Measurements from ENCODE around the gene C1QTNF9B. TPM values are rescaled to one million over a fixed set of nuclear protein-coding genes. Genes with fewer than 3 reads are reported as not detected.
A peak's percentile ranks its signal among the peaks of the same experiment; 100 is the strongest.
"Not testable (repeated sequence)": the region's sequence is repeated elsewhere in the genome, so short reads cannot be mapped to it uniquely, and the experiment has no call there.

Gene C1QTNF9B
- polyA plus RNA-seq, 4 donors: 0.50 to 0.72 (median 0.61) TPM

- DNase-seq (ENCODE audit: low read depth in 4 of 4, low spot score in 3 of 4): no peak
Measured at GRCh38 chr13:23898101-23898500, 799 bp upstream of the C1QTNF9B start.

- DNase-seq (ENCODE audit: low read depth in 4 of 4, low spot score in 3 of 4): not testable (repeated sequence)
Measured at GRCh38 chr13:23894746-23895145, 2.6 kb downstream of the C1QTNF9B start.

- DNase-seq (ENCODE audit: low read depth in 4 of 4, low spot score in 3 of 4): not testable (repeated sequence)
Measured at GRCh38 chr13:23893791-23894190, 3.5 kb downstream of the C1QTNF9B start.

DNA sequence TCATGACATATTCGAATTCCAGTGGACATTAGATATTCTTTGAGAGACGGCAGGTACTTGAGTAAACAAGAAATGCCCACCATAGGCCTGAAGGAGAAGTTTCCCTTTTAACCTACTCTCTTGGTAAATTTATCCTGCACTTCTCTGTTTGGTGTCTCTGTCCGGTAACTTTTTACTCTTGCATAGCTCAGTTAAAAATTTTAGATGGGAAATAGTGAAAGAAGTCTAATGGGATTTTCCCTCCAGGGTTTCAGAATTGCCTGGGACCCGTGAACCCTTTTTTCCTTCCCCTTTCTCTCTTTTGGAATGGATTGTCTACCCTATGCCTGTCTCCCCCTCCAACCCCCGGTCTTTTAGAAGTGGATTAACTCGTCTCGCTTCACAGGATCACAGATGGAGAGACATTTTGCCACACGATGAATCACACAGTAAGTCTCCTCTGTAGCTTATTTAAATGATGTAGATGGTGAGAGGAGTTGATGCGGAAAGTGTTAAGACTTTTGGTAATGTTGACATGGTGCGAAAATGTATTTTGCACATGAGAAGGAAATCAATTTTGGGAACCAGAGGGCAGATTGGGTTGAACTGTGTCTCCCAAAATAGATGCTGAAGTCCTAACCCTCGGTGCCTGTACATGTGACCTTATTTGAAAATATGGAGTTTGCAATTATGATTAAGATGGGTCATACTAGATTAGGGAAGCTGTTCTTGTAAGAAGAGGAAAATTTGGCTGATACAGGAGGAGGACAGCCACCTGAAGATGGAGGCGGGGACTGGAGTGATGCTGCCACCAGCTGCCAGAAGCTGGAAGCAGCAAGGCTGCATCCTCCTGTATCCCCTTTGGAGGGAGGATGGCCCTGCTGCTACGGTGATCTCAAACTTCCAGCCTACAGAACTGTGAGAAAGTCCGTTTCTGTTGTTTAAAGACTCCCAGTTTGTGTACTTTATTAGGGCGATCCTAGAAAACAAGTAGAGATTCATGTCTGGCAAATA is 7.4 kb downstream of the C1QTNF9B start:
- no peak for DNase-seq (ENCODE audit: low read depth in 4 of 4, low spot score in 3 of 4)

GRCh38 chr13:23888658-23889614 is 8.4 kb downstream of the C1QTNF9B start, which contains the start of gene MIPEP:
TSS of gene MIPEP (minus strand) at chr13:23889400. CDS start at chr13:23889320, 80 bp downstream.
- DNase-seq (ENCODE audit: low read depth in 4 of 4, low spot score in 3 of 4): peak; percentile 86 to 93 (median 88)

DNA sequence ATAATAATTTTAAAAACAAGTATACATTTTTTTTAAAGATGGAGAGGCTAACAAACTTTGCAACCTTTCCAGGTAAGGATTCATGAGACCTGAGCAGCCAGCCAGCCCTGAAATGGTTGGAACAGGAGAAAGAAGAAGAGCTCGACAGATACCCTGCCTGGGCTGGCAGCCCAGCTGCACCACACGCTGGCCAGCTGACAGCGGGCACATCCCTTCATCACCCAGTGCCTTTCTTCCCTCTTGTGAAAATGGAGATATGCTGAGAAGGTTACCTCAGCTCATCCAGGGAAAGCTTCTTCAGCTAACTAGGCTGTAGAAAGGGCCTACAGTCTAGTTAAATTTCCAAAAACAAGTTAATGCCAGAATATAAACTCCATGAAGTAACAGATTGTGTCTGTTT is 12.9 kb downstream of the C1QTNF9B start:
- not testable (repeated sequence) for DNase-seq (ENCODE audit: low read depth in 4 of 4, low spot score in 3 of 4)

DNA sequence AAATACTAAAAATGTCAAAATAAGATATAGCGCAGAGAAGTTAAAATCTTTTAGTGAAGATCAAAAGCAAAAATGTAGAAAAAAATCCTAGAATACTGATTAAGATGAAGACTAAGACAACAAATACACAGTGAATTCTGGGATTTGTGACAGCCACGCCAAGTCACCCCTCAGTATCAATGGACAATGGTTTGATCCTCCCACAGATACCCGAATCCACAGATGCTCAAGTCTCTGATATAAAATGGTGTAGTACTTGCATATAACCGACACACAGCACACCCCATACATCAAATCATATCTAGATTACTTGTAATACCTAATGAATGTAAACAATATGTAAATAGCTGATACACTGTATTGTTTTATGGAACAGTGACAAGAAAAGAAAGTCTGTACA is 14.0 kb downstream of the C1QTNF9B start:
- no peak for DNase-seq (ENCODE audit: low read depth in 4 of 4, low spot score in 3 of 4)

GRCh38 chr13:23881402-23881800 is 15.9 kb downstream of the C1QTNF9B start:
- not testable (repeated sequence) for DNase-seq (ENCODE audit: low read depth in 4 of 4, low spot score in 3 of 4)

DNA sequence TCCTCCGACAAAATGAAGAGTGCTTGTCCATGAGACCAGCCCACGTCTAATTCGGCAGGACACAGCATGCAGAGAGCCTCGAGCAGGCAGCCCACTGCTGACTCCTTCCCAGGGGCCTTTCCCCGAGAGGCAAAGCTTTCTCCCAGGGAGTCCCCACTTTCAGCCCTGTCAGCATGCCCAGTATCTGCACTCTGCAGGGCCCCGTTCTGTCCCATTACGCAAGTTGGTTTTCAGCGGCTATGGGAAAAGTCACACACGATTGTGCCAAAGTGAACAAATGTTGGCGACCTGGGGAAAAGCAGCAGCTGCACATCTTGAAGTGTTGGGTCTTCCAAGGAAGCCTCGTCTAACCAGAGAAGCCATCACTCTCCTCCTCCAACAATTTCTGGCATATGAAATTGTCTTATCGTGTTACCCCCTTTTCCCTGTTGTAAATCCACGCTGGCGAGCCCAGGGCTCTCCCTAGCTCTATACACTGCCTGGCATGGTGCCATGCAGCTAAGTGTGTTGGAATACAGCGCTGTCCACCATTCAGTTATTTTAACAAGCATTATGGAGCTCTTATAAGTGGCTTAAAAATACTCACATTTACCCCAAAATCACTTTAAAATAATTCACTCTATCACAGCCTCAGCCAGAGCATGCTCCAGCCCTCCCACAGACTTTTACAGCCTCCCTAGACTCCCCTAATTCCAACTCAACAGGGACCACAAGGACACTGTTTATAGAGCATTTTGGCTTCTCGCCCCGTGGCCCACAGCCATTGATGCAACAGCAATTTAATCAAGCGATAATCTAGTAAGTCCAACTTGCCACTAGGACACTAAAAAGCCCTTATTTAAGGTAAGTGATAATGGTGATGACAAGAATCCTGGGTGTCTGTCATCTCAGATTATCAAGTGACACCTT is 16.6 kb downstream of the C1QTNF9B start:
- DNase-seq (ENCODE audit: low read depth in 4 of 4, low spot score in 3 of 4): not testable (repeated sequence)

- no peak for DNase-seq (ENCODE audit: low read depth in 4 of 4, low spot score in 3 of 4)
Measured at GRCh38 chr13:23877286-23877685, 20.0 kb downstream of the C1QTNF9B start.

- no peak for DNase-seq (ENCODE audit: low read depth in 4 of 4, low spot score in 3 of 4)
Measured at GRCh38 chr13:23876265-23876664, 21.0 kb downstream of the C1QTNF9B start.

GRCh38 chr13:23871616-23872220 is 25.6 kb downstream of the C1QTNF9B start:
- peak in 1 of 4 donors; percentile 32 for DNase-seq (ENCODE audit: low read depth in 4 of 4, low spot score in 3 of 4)

DNA sequence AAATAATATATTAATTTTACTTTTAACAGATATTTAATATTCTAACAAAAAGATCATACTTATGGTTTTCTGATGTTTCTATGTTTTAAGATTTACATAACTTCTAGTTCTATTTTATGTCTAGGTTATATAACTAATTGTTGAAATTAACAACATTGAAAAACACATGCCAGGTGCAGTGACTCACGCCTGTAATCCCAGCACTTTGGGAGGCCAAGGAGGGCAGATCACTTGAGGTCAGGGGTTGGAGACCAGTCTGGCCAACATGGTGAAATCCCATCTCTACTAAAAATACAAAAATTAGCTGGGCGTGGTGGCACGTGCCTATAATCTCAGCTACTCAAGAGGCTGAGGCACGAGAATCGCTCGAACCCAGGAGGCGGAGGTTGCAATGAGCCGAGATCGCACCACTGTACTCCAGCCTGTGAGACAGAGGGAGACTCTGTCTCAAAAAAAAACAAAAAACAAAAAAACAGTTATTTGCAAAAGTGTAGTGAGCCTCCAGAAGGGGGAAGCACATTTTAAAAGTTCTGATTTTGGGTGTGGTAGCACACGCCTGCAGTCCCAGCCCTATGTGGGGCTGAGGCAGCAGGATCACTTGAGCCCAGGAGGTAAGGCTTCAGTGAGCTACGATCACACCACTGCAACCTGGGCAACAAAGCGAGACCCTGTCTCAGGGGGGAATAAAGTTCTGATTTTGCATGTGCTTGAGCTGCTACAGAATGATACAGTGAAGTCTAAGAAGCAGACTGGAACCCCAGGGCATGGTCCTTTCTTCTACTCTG is 26.8 kb downstream of the C1QTNF9B start:
- DNase-seq (ENCODE audit: low read depth in 4 of 4, low spot score in 3 of 4): no peak

DNA sequence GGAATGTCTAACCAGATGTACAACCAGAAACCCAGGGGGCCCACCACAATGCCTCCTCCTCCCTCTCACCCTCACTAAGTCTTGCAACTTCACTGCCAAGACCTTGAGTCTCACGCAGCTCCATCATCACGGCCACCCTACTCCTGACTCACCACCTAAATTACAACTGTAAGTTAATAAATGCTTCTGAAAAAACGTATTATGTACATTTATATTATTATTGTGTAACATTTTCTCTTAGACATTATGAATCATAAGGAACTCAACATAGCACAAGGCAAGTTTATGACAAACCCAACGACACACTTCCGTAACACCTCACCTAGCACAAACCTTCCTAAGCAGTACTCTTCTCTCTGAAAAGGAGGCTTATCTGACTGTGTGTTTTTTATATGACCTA is 28.8 kb downstream of the C1QTNF9B start:
- DNase-seq (ENCODE audit: low read depth in 4 of 4, low spot score in 3 of 4): no peak

- DNase-seq (ENCODE audit: low read depth in 4 of 4, low spot score in 3 of 4): no peak
Measured at GRCh38 chr13:23867027-23867491, 30.2 kb downstream of the C1QTNF9B start.

GRCh38 chr13:23866420-23867026 is 30.8 kb downstream of the C1QTNF9B start:
- no peak for DNase-seq (ENCODE audit: low read depth in 4 of 4, low spot score in 3 of 4)

- DNase-seq (ENCODE audit: low read depth in 4 of 4, low spot score in 3 of 4): no peak
Measured at GRCh38 chr13:23865906-23866305, 31.4 kb downstream of the C1QTNF9B start.

DNA sequence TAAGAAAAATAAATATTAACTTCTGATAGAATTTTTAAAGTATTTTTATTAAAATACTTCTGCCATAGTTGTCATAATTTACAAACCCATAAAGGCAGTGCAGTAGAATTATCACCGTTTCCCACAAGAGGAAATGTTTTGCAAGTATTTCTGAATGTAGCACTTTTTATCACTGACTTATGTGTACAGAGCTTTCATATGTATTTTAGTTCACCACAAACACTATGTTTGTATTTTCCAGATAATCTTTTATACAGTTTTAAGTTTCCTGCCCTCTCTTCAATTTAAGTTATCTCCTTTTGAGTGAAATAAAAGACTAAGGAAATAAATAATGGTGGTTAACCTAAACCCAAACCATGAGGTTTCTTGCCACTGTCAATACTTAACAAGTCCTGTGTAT is 32.3 kb downstream of the C1QTNF9B start:
- DNase-seq (ENCODE audit: low read depth in 4 of 4, low spot score in 3 of 4): no peak
